GM18951 (cell line): Measurements from ENCODE around the gene HIC1.
"Not testable (repeated sequence)": the region's sequence is repeated elsewhere in the genome, so short reads cannot be mapped to it uniquely, and the experiment has no call there.

Experiments used
- POLR2A ChIP-seq: IDR thresholded peaks from 4 replicates; pipeline ENCODE4 v1.6.1; 2011; ENCODE audit warnings: mild to moderate bottlenecking; ENCODE audit not compliant: insufficient read length, insufficient read depth; ENCODE audit errors: extremely low read depth
- in situ Hi-C: fragments of 300-500 bp; cut with MboI; formaldehyde crosslinking; loops from one replicate; pipeline ENCODE4 v1.12.0; 2022; ENCODE audit warnings: low sequenced_read_pairs, mixed read lengths, inconsistent platforms; ENCODE audit not compliant: unreplicated experiment

The HIC1 gene

GRCh38 chr17:2054512-2055291 lies at the start of gene HIC1:
Gene HIC1, plus strand, starts transcription at chr17:2055103. Its CDS starts 1,588 bp downstream, at chr17:2056691.
- in situ Hi-C loops: no loop called here
- peak; percentile 75 for TF ChIP-seq POLR2A

- in situ Hi-C loops: no loop called here
- TF ChIP-seq POLR2A: no peak
These were observed 46.4 kb upstream of the HIC1 start for GRCh38 chr17:2008332-2009126.

- TF ChIP-seq POLR2A: no peak
- in situ Hi-C loops: no loop called here
These were observed 45.2 kb upstream of the HIC1 start for GRCh38 chr17:2009737-2010136.

- in situ Hi-C loops: no loop called here
These were observed 43.2 kb upstream of the HIC1 start for GRCh38 chr17:2011411-2012371.

GRCh38 chr17:2012499-2012898 lies 42.4 kb upstream of the HIC1 start:
- TF ChIP-seq POLR2A: no peak
- in situ Hi-C loops: no loop called here

More at GRCh38 chr17:2011411-2012371, 43.2 kb upstream of the HIC1 start:
- no peak for TF ChIP-seq POLR2A

- in situ Hi-C loops: not testable (repeated sequence)
These were observed 41.5 kb upstream of the HIC1 start for GRCh38 chr17:2013220-2013993.

GRCh38 chr17:2013994-2014317 lies 40.9 kb upstream of the HIC1 start:
- TF ChIP-seq POLR2A: no peak

GRCh38 chr17:2015314-2015713 lies 39.6 kb upstream of the HIC1 start:
- TF ChIP-seq POLR2A: no peak
- in situ Hi-C loops: no loop called here

More at GRCh38 chr17:2013994-2014317, 40.9 kb upstream of the HIC1 start:
- in situ Hi-C loops: no loop called here

- TF ChIP-seq POLR2A: no peak
- in situ Hi-C loops: no loop called here
These were observed 38.4 kb upstream of the HIC1 start for GRCh38 chr17:2016494-2016893.

- no peak for TF ChIP-seq POLR2A
- in situ Hi-C loops: no loop called here
These were observed 37.5 kb upstream of the HIC1 start for GRCh38 chr17:2017274-2017941.

- no peak for TF ChIP-seq POLR2A
These were observed 36.0 kb upstream of the HIC1 start for GRCh38 chr17:2018716-2019510.

GRCh38 chr17:2019723-2020122 lies 35.2 kb upstream of the HIC1 start:
- TF ChIP-seq POLR2A: no peak
- in situ Hi-C loops: no loop called here

More at GRCh38 chr17:2018716-2019510, 36.0 kb upstream of the HIC1 start:
- in situ Hi-C loops: no loop called here
